Calu3 (cell line): ENCODE measurements around the gene ANO3. TPM values are rescaled to one million over a fixed set of nuclear protein-coding genes. Genes with fewer than 3 reads are reported as not detected.

Experiments
- BruUV-seq: library from RNA; stranded (reverse); fragments of 400-500 nt; replicated peaks from 2 replicates; lab custom pipeline; 2021; lab: Mats Ljungman, UMichigan
- CTCF ChIA-PET: fragments of 300-600 bp; sonication (Branson Sonifier 250); formaldehyde crosslinking; loops from one replicate; lab custom pipeline; 2022; ENCODE audit warnings: antibody characterized with exemption; lab: Charles Lee
- DNase-seq: peaks from one replicate; pipeline ENCODE4 v3.0.0; 2022
- H3K27ac Mint-ChIP-seq: one replicate; pipeline ENCODE4 v1.8.0; 2022; ENCODE audit warnings: mixed read lengths; ENCODE audit not compliant: unreplicated experiment
- H3K27me3 Mint-ChIP-seq: one replicate; pipeline ENCODE4 v1.8.0; 2022; ENCODE audit warnings: mixed read lengths; ENCODE audit not compliant: unreplicated experiment
- H3K36me3 Mint-ChIP-seq: one replicate; pipeline ENCODE4 v1.8.0; 2022; ENCODE audit warnings: mild to moderate bottlenecking, moderate library complexity, mixed read lengths; ENCODE audit not compliant: insufficient read depth, unreplicated experiment
- H3K4me1 Mint-ChIP-seq: one replicate; pipeline ENCODE4 v1.8.0; 2022; ENCODE audit warnings: mild to moderate bottlenecking, low read depth, mixed read lengths; ENCODE audit not compliant: unreplicated experiment
- H3K4me3 Mint-ChIP-seq: one replicate; pipeline ENCODE4 v1.8.0; 2022; ENCODE audit warnings: mild to moderate bottlenecking, low read depth, moderate library complexity, mixed read lengths; ENCODE audit not compliant: unreplicated experiment
- H3K9me3 Mint-ChIP-seq: one replicate; pipeline ENCODE4 v1.8.0; 2022; ENCODE audit warnings: low read depth, mixed read lengths; ENCODE audit not compliant: unreplicated experiment
- intact Hi-C: fragments of 100-400 bp; cut with micrococcal nuclease; formaldehyde crosslinking; loops from one replicate; pipeline ENCODE4 v1.10.0; 2022; ENCODE audit not compliant: unreplicated experiment
- total RNA-seq: library from RNA; stranded (reverse); gene quantifications from 2 replicates; pipeline ENCODE4 v1.2.3, GENCODE V29; 2022
- TF ChIP-seq, protein P1 (sequence below): fragments of 200-600 bp; IDR thresholded peaks from one replicate; pipeline ENCODE4 v1.8.0; 2022; ENCODE audit warnings: antibody characterized with exemption; ENCODE audit not compliant: unreplicated experiment

ANO3 gene
- total RNA-seq, 1 experiment from 2014 or later = not detected

DNA sequence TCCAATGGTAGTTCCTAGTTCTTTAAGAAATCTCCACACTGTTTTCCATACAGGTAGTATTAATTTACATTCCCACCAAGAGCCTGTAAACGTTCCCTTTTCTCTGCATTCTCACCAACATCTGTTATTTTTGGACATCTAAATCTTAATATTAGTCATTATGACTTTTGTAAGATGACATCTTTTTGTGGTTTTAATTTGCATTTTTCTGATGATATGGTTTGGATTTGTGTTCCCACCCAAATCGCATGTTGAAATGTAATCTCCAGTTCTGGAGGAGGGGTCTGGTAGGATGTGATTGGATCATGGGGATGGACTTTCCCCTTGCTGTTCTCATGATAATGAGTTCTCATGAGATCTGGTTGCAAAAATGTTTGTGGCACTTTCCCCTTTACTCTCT, 151.2 kb downstream of the ANO3 start:
- TF ChIP-seq, protein P1, sequence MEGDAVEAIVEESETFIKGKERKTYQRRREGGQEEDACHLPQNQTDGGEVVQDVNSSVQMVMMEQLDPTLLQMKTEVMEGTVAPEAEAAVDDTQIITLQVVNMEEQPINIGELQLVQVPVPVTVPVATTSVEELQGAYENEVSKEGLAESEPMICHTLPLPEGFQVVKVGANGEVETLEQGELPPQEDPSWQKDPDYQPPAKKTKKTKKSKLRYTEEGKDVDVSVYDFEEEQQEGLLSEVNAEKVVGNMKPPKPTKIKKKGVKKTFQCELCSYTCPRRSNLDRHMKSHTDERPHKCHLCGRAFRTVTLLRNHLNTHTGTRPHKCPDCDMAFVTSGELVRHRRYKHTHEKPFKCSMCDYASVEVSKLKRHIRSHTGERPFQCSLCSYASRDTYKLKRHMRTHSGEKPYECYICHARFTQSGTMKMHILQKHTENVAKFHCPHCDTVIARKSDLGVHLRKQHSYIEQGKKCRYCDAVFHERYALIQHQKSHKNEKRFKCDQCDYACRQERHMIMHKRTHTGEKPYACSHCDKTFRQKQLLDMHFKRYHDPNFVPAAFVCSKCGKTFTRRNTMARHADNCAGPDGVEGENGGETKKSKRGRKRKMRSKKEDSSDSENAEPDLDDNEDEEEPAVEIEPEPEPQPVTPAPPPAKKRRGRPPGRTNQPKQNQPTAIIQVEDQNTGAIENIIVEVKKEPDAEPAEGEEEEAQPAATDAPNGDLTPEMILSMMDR = no peak
- BruUV-seq = no TSS peak
- H3K36me3 Mint-ChIP-seq = no peaks in the 10 kb centered on the region
- H3K27me3 Mint-ChIP-seq = no peaks in the 10 kb centered on the region
- no peaks in the 10 kb centered on the region for H3K4me1 Mint-ChIP-seq
- no peak overlapping the region for H3K27ac Mint-ChIP-seq
- peaks cover 2% of the 10 kb centered on the region for H3K9me3 Mint-ChIP-seq
- DNase-seq = no peak
- no peak overlapping the region for H3K4me3 Mint-ChIP-seq
- intact Hi-C loops = no loop called here
- CTCF ChIA-PET = no interaction called here

DNA sequence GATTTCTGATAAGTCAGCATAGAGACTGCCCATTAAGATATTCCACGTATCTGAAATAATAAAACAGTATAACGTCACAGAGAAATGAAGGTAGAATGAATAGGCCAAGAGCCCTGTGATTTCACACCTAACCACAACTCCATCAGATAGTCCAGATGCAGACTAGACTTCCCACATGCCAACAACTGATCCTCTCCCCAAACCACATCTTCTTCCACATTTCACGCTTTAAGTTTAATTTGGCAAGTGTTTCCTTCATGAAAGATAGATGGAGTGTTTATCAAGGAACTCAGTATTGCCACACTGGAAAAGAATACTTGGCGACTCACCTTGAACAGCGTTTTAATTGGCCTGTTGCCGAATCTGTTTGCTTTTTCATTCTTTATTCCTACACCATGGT, 158.6 kb downstream of the ANO3 start:
- intact Hi-C loops = no loop called here
- no peak overlapping the region for H3K27ac Mint-ChIP-seq
- H3K4me1 Mint-ChIP-seq = no peaks in the 10 kb centered on the region
- H3K4me3 Mint-ChIP-seq = no peak overlapping the region
- CTCF ChIA-PET = no interaction called here
- H3K36me3 Mint-ChIP-seq = no peaks in the 10 kb centered on the region
- TF ChIP-seq, protein P1 = no peak
- peaks cover 2% of the 10 kb centered on the region for H3K9me3 Mint-ChIP-seq
- H3K27me3 Mint-ChIP-seq = no peaks in the 10 kb centered on the region
- no peak for DNase-seq
- BruUV-seq = no TSS peak

DNA sequence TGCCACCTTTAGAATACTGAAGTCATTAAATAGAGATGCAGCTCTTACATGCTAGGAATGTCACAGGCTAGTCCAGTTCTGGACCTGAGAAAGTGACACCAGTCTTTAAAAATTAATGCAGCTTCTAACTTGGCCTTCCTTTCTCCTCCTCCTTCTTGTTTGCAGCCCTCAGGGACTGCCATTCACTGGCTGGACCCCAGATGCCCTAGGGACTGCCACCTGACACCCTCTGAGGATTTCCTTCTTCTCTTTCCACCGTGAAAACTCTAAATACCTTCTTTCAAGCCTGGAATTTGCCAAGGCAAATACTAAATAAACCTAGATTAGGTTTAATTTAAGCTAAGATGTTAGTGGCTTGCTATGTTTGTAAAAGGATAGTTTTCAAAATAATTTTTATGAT, 161.7 kb downstream of the ANO3 start:
- DNase-seq = no peak
- Mint-ChIP-seq H3K9me3 (no peaks in the 10 kb centered on the region), H3K27me3 (no peaks in the 10 kb centered on the region), H3K4me1 (no peaks in the 10 kb centered on the region), H3K36me3 (no peaks in the 10 kb centered on the region), H3K4me3 (no peak overlapping the region), H3K27ac (no peak overlapping the region)
- intact Hi-C loops = no loop called here
- TF ChIP-seq, protein P1 = no peak
- CTCF ChIA-PET = no interaction called here
- BruUV-seq = no TSS peak

DNA sequence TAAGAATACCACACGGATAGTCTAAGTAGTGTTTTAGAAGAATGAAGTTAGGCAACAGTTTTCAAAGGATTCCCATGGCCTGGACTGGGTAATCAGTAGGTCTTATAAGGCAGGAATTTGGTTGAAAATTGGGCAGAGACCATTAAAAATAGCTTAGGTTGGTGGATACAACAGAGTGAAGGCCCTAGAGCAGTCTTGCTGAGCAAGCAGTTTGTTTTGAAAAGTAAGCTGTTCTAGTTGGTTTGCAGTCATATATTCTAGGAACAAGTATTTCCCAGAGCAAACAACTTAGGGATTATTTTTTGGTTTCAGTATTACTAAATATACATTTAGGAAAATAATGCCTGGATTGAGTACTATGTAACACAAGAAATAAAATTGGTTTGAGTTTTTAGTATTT, 175.3 kb downstream of the ANO3 start:
- no peaks in the 10 kb centered on the region for H3K27me3 Mint-ChIP-seq
- intact Hi-C loops = no loop called here
- CTCF ChIA-PET = no interaction called here
- no peak for DNase-seq
- no peaks in the 10 kb centered on the region for H3K4me1 Mint-ChIP-seq
- H3K36me3 Mint-ChIP-seq = no peaks in the 10 kb centered on the region
- no peak overlapping the region for H3K27ac Mint-ChIP-seq
- BruUV-seq = no TSS peak
- no peaks in the 10 kb centered on the region for H3K9me3 Mint-ChIP-seq
- TF ChIP-seq, protein P1 = no peak
- H3K4me3 Mint-ChIP-seq = no peak overlapping the region
